Neuronal stem cell (in vitro differentiated cells): ENCODE results near the gene PACS2.

Experiments used
- DNase-seq: peaks from one replicate; pipeline ENCODE4 v3.0.0-alpha.2; 2013; ENCODE audit warnings: low spot score
- H2AFZ ChIP-seq: one replicate; pipeline ENCODE4 v1.6.1; 2013; ENCODE audit warnings: mild to moderate bottlenecking, low read length, inconsistent platforms
- H2AK5ac ChIP-seq: 2 replicates; pipeline ENCODE4 v1.6.1; 2013; ENCODE audit warnings: low read depth, mild to moderate bottlenecking, inconsistent platforms, low read length, moderate library complexity, mixed read lengths
- H2BK120ac ChIP-seq: 2 replicates; pipeline ENCODE4 v1.6.1; 2013; ENCODE audit warnings: low read depth, mild to moderate bottlenecking, inconsistent platforms, low read length, moderate library complexity, mixed read lengths
- H2BK12ac ChIP-seq: one replicate; pipeline ENCODE4 v1.6.1; 2013; ENCODE audit warnings: low read length, inconsistent platforms
- H2BK15ac ChIP-seq: 2 replicates; pipeline ENCODE4 v1.6.1; 2013; ENCODE audit warnings: mild to moderate bottlenecking, low read length, inconsistent platforms, mixed read lengths
- H2BK5ac ChIP-seq: one replicate; pipeline ENCODE4 v1.6.1; 2013; ENCODE audit warnings: inconsistent platforms, mild to moderate bottlenecking, low read length, moderate library complexity
- H3K14ac ChIP-seq: one replicate; pipeline ENCODE4 v1.6.1; 2013; ENCODE audit warnings: low read length, inconsistent platforms
- H3K18ac ChIP-seq: 2 replicates; pipeline ENCODE4 v1.6.1; 2013; ENCODE audit warnings: low read length, inconsistent platforms
- H3K23ac ChIP-seq: 2 replicates; pipeline ENCODE4 v1.6.1; 2013; ENCODE audit warnings: low read depth, mild to moderate bottlenecking, mixed read lengths, low read length, inconsistent platforms; ENCODE audit not compliant: poor library complexity
- H3K27ac ChIP-seq: replicated peaks from 3 replicates; pipeline ENCODE4 v1.5.1; 2013; ENCODE audit warnings: low read length, inconsistent platforms
- H3K27me3 ChIP-seq, 3 experiments: 2 replicates each; pipeline ENCODE4 v1.6.1; 2013; ENCODE audit warnings: low read length in 3 of 3, mild to moderate bottlenecking in 2 of 3, inconsistent platforms in 1 of 3, low read depth in 1 of 3, mixed read lengths in 1 of 3, moderate library complexity in 1 of 3; ENCODE audit not compliant: control insufficient read depth in 3 of 3, insufficient read depth in 3 of 3
- H3K36me3 ChIP-seq, 2 donors: replicated peaks in 1 of 2; 2 replicates each; pipeline ENCODE4 v1.6.1; 2013; ENCODE audit warnings: low read length in 2 of 2; ENCODE audit not compliant: control insufficient read depth in 2 of 2, insufficient read depth in 2 of 2
- H3K4ac ChIP-seq: 2 replicates; pipeline ENCODE4 v1.6.1; 2013; ENCODE audit warnings: inconsistent platforms, mild to moderate bottlenecking, low read length, moderate library complexity
- H3K4me1 ChIP-seq, 2 donors: 1 replicate in 1 of 2; 2 replicates in 1 of 2; pipeline ENCODE4 v1.6.1; 2013; ENCODE audit warnings: low read length in 2 of 2, low read depth in 1 of 2; ENCODE audit not compliant: control insufficient read depth in 2 of 2, insufficient read depth in 1 of 2
- H3K4me2 ChIP-seq: one replicate; pipeline ENCODE4 v1.6.1; 2013; ENCODE audit warnings: mild to moderate bottlenecking, low read length, inconsistent platforms; ENCODE audit not compliant: insufficient read depth, poor library complexity, severe bottlenecking
- H3K4me3 ChIP-seq, 2 donors: 2 replicates each; pipeline ENCODE4 v1.5.1; 2013; ENCODE audit warnings: low read length in 2 of 2, mild to moderate bottlenecking in 2 of 2, inconsistent platforms in 1 of 2, moderate library complexity in 1 of 2
- H3K79me1 ChIP-seq: one replicate; pipeline ENCODE4 v1.6.1; 2013; ENCODE audit warnings: low read depth, mild to moderate bottlenecking, inconsistent platforms, low read length, moderate library complexity
- H3K9ac ChIP-seq: one replicate; pipeline ENCODE4 v1.6.1; 2013; ENCODE audit warnings: mild to moderate bottlenecking, low read depth, low read length, inconsistent platforms; ENCODE audit not compliant: poor library complexity
- H3K9me3 ChIP-seq, 2 donors: replicated peaks in 1 of 2; 2 replicates each; pipeline versions ENCODE3 to v1.6.1; 2013; ENCODE audit warnings: low read length in 2 of 2, mild to moderate bottlenecking in 2 of 2, inconsistent platforms in 1 of 2, low read depth in 1 of 2, mixed read lengths in 1 of 2, moderate library complexity in 1 of 2; ENCODE audit not compliant: control insufficient read depth in 2 of 2, insufficient read depth in 1 of 2
- H4K8ac ChIP-seq: one replicate; pipeline ENCODE4 v1.6.1; 2013; ENCODE audit warnings: low read depth, mild to moderate bottlenecking, inconsistent platforms, low read length, moderate library complexity
- H4K91ac ChIP-seq: one replicate; pipeline ENCODE4 v1.6.1; 2013; ENCODE audit warnings: low read length, low read depth, mild to moderate bottlenecking, inconsistent platforms; ENCODE audit not compliant: poor library complexity
- WGBS, 2 donors: extraction: QIAGEN DNeasy Blood & Tissue Kit; methylation state at CpG; one replicate each; pipeline ENCODE4 v1.1.7; 2013; ENCODE audit warnings: missing lambda C conversion rate in 2 of 2, mixed read lengths in 1 of 2; ENCODE audit not compliant: insufficient read length in 2 of 2, insufficient replicate concordance in 1 of 2; ENCODE audit errors: extremely low coverage in 2 of 2; 5-methylcytosine and 5-hydroxymethylcytosine counted together

PACS2 gene

DNA sequence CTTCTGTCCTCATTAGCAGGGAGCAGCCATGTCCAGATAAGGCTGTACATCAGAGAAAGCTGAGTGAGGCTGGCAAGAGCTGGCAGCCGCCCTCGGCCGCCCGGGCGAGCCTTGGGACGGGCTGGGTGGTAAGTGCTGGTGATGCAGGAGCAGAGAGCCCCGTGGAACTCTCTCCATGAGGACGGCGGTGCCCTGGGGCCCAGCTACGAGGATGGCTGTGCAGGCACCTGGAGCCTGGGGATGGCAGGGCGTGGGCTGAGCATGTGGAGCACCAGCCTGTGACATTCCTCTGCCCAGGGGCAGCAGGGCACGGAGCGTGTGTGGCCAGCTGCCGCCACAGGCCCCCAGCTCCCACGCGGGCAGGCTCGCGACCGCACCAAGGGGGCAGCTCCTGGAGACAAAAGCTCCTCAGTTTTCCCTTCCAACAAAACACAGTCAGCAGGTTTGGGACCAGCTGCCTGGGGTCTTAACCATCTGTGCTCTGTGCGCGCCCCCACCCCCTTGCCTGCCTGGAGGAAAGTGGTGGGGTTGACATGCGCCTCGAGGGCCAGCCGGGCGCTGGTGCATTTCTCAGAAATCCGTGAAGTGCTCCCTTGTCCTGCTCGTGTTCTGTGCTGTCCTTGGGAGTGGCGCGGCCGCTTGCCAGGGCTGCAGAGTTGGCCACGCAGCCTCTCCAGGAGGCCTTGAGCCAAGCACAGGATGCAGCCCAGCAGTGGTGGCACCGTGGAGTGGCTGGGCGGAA is 21.4 kb downstream of the PACS2 start:
- Histone ChIP-seq H3K4me2 (no peak overlapping the region), H3K9me3 (peaks cover 0 to 7% of the 10 kb centered on the region in 2 donors), H3K23ac (peak overlapping the region; percentile 17), H3K18ac (peak overlapping the region; percentile 68), H2BK12ac (no peak overlapping the region), H3K14ac (peak overlapping the region; percentile 94), H2BK5ac (no peak overlapping the region), H2AFZ (no peak overlapping the region), H2AK5ac (peak overlapping the region; percentile 37), H3K79me1 (peaks cover 3% of the 10 kb centered on the region), H3K9ac (peak overlapping the region; percentile 33), H3K4ac (no peak overlapping the region), H4K8ac (peak overlapping the region; percentile 49), H3K4me3 (no peak overlapping the region), H2BK15ac (no peak overlapping the region), H2BK120ac (no peak overlapping the region), H3K27ac (no peak overlapping the region), H3K27me3 (no peaks in the 10 kb centered on the region), H4K91ac (peak overlapping the region; percentile 35), H3K4me1 (peaks cover 6 to 10% of the 10 kb centered on the region in 2 donors), H3K36me3 (peaks cover 0 to 7% of the 10 kb centered on the region in 2 donors)
- no peak for DNase-seq
- WGBS, 2 donors: no CpG with 5 or more reads among the region's 33 CpGs

DNA sequence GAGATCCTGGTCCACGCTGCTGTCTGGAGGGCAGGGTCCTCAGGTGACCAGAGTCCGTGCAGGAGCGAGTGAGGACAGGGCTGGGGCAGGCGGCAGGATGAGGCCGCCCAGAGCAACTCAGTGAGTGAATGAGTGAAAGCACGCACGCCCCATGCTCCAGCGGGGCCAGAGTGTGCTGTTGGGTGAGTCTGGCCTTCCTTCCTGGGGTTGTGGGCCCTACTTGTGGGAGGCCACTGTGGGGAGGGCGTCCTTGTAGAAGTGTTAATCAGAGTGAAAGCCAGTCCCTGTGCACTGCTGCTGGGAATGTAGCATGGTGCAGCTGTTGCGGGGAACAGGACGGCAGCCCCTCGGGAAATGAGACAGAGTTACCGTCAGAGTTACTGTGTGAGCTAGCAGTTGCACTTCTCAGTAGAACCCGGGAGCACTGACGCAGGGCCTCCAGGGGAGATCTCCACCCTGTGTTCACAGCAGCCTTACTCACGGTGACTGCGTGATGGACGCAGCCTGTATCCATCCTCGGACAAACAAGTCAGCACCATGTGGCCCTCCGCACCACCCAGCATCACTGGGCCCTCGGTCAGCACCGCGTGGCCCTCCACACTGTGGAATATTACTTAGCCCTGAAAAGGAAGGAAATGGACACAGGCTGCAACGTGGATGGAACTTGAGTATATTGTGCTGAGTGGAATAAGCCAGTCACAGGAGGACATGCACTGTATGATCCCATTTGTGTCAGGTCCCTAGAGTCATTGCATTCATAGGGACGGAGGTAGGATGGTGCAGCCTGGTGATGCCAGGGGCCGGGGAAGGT is 22.1 kb downstream of the PACS2 start:
- H2BK12ac ChIP-seq: no peak overlapping the region
- DNase-seq: no peak
- WGBS, 2 donors: no CpG with 5 or more reads among the region's 26 CpGs
- peak overlapping the region; percentile 49 for H4K8ac ChIP-seq
- no peak overlapping the region for H3K4ac ChIP-seq
- H3K14ac ChIP-seq: peak overlapping the region; percentile 94
- H3K23ac ChIP-seq: no peak overlapping the region
- no peaks in the 10 kb centered on the region for H3K27me3 ChIP-seq
- H3K36me3 ChIP-seq: peaks cover 0 to 7% of the 10 kb centered on the region in 2 donors
- no peak overlapping the region for H2BK15ac ChIP-seq
- H3K9me3 ChIP-seq: peaks cover 0 to under 1% of the 10 kb centered on the region in 2 donors
- H3K27ac ChIP-seq: no peak overlapping the region
- no peak overlapping the region for H2AFZ ChIP-seq
- H3K4me2 ChIP-seq: no peak overlapping the region
- no peak overlapping the region for H2BK5ac ChIP-seq
- peak overlapping the region; percentile 64 for H2AK5ac ChIP-seq
- H3K9ac ChIP-seq: peak overlapping the region; percentile 33
- H3K4me1 ChIP-seq: peaks cover 10 to 12% of the 10 kb centered on the region in 2 donors
- H3K18ac ChIP-seq: peak overlapping the region; percentile 68
- H2BK120ac ChIP-seq: no peak overlapping the region
- no peak overlapping the region for H3K4me3 ChIP-seq
- H4K91ac ChIP-seq: peak overlapping the region; percentile 35
- H3K79me1 ChIP-seq: peaks cover 3% of the 10 kb centered on the region

DNA sequence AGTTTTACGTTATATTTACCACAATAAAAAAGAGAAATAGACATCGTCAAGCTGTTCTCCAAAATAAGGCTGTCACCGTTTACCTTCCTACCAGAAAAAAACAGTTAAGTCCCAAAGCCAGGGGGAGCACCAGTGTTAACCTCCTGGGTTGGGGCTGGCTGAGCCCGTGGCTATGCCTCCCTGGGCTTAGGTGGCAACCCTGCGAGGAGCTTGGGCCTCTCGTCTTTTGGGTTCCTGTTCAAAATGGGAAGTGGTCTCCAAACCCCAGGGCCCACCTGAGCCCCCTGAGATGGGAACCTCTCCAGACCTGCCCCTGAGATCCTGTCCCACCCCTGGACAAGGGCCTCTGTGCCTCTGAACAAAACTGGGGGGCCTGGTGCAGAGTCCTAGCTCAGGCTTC is 22.9 kb downstream of the PACS2 start:
- no peak overlapping the region for H4K8ac ChIP-seq
- no peak overlapping the region for H3K9ac ChIP-seq
- no peak overlapping the region for H3K4me2 ChIP-seq
- H3K4me1 ChIP-seq: peaks cover 10 to 14% of the 10 kb centered on the region in 2 donors
- H3K79me1 ChIP-seq: peaks cover 3% of the 10 kb centered on the region
- no peak overlapping the region for H2AFZ ChIP-seq
- H3K27ac ChIP-seq: no peak overlapping the region
- H2BK5ac ChIP-seq: no peak overlapping the region
- no peak overlapping the region for H2BK12ac ChIP-seq
- H3K36me3 ChIP-seq: peaks cover 0 to 7% of the 10 kb centered on the region in 2 donors
- H3K18ac ChIP-seq: no peak overlapping the region
- no CpG with 5 or more reads among the region's 6 CpGs for WGBS, 2 donors
- DNase-seq: no peak
- no peak overlapping the region for H2AK5ac ChIP-seq
- H3K4ac ChIP-seq: no peak overlapping the region
- no peak overlapping the region for H3K14ac ChIP-seq
- no peak overlapping the region for H2BK15ac ChIP-seq
- H3K4me3 ChIP-seq: no peak overlapping the region
- no peaks in the 10 kb centered on the region for H3K9me3 ChIP-seq
- no peak overlapping the region for H2BK120ac ChIP-seq
- H4K91ac ChIP-seq: no peak overlapping the region
- no peak overlapping the region for H3K23ac ChIP-seq
- H3K27me3 ChIP-seq: no peaks in the 10 kb centered on the region
